HG03469 (cell line): ENCODE measurements around the gene CYB561.

Experiments
- ATAC-seq: cut with Tn5 transposase; IDR thresholded peaks from one replicate; pipeline ENCODE4 v1.9.1; 2021; ENCODE audit warnings: mild to moderate bottlenecking, moderate library complexity, moderate number of reproducible peaks; ENCODE audit not compliant: unreplicated experiment

CYB561 gene

GRCh38 chr17:63452046-63452961 is 6.2 kb upstream of the CYB561 start:
- no peak for ATAC-seq

- ATAC-seq, result no peak
These were observed 5.0 kb upstream of the CYB561 start for GRCh38 chr17:63451150-63451549.

- no peak for ATAC-seq
These were observed 4.4 kb upstream of the CYB561 start for GRCh38 chr17:63450551-63450950.

GRCh38 chr17:63448655-63449054 is 2.5 kb upstream of the CYB561 start:
- ATAC-seq, result no peak

- ATAC-seq, result no peak
These were observed 1.4 kb upstream of the CYB561 start for GRCh38 chr17:63447471-63448009.

- ATAC-seq, result no peak
These were observed 806 bp upstream of the CYB561 start for GRCh38 chr17:63446753-63447470.

- ATAC-seq, result no peak
These were observed 544 bp downstream of the CYB561 start for GRCh38 chr17:63445571-63445953.

- ATAC-seq, result no peak
These were observed 1.0 kb downstream of the CYB561 start for GRCh38 chr17:63445065-63445464.

- ATAC-seq, result no peak
These were observed 1.6 kb downstream of the CYB561 start for GRCh38 chr17:63444457-63444856.

- no peak for ATAC-seq
These were observed 3.1 kb downstream of the CYB561 start for GRCh38 chr17:63443053-63443452.

- no peak for ATAC-seq
These were observed 3.5 kb downstream of the CYB561 start for GRCh38 chr17:63442549-63443035.

GRCh38 chr17:63442074-63442473 is 4.0 kb downstream of the CYB561 start:
- ATAC-seq, result no peak

GRCh38 chr17:63441654-63442053 is 4.5 kb downstream of the CYB561 start:
- ATAC-seq, result no peak

- no peak for ATAC-seq
These were observed 5.3 kb downstream of the CYB561 start for GRCh38 chr17:63440770-63441335.

- ATAC-seq, result no peak
These were observed 5.9 kb downstream of the CYB561 start for GRCh38 chr17:63440127-63440769.

- ATAC-seq, result no peak
These were observed 6.4 kb downstream of the CYB561 start for GRCh38 chr17:63439687-63440086.

- no peak for ATAC-seq
These were observed 7.7 kb downstream of the CYB561 start for GRCh38 chr17:63438092-63439051.

- ATAC-seq, result no peak
These were observed 8.6 kb downstream of the CYB561 start for GRCh38 chr17:63437287-63438091.
